HEK293 (cell line): Measurements from ENCODE around the gene SLC41A1.

ENCODE experiments used
- ATF2 ChIP-seq: fragments of 450-650 bp; formaldehyde crosslinking; IDR thresholded peaks from 2 replicates; pipeline ENCODE4 v1.5.1; 2016; ENCODE audit warnings: missing biosample characterization, missing genetic modification characterization, low read depth
- BCL11A ChIP-seq: fragments of 450-650 bp; formaldehyde crosslinking; IDR thresholded peaks from 2 replicates; pipeline ENCODE4 v1.5.1; 2016; ENCODE audit warnings: low read depth, missing biosample characterization, missing genetic modification characterization
- KLF8 ChIP-seq: fragments of 450-650 bp; formaldehyde crosslinking; IDR thresholded peaks from 2 replicates; pipeline ENCODE4 v1.5.1; 2016; ENCODE audit warnings: missing biosample characterization, missing genetic modification characterization
- PATZ1 ChIP-seq: fragments of 450-650 bp; formaldehyde crosslinking; IDR thresholded peaks from 2 replicates; pipeline ENCODE4 v1.5.1; 2016; ENCODE audit warnings: missing biosample characterization, missing genetic modification characterization
- PRDM4 ChIP-seq: fragments of 450-650 bp; formaldehyde crosslinking; IDR thresholded peaks from 2 replicates; pipeline ENCODE4 v1.5.1; 2017; ENCODE audit warnings: missing biosample characterization, missing genetic modification characterization
- SCRT2 ChIP-seq: fragments of 450-650 bp; formaldehyde crosslinking; IDR thresholded peaks from 2 replicates; pipeline ENCODE4 v1.5.1; 2016; ENCODE audit warnings: missing biosample characterization, missing genetic modification characterization
- ZBTB26 ChIP-seq: fragments of 450-650 bp; formaldehyde crosslinking; optimal IDR thresholded peaks from 2 replicates; pipeline ENCODE3; 2016; ENCODE audit warnings: missing biosample characterization, mild to moderate bottlenecking, missing genetic modification characterization
- ZBTB7A ChIP-seq: fragments of 450-650 bp; formaldehyde crosslinking; IDR thresholded peaks from 2 replicates; pipeline ENCODE4 v1.5.1; 2016; ENCODE audit warnings: low read depth, missing biosample characterization, missing genetic modification characterization
- ZBTB8A ChIP-seq: fragments of 450-650 bp; formaldehyde crosslinking; IDR thresholded peaks from 2 replicates; pipeline ENCODE4 v1.5.1; 2016; ENCODE audit warnings: missing biosample characterization, missing genetic modification characterization
- ZFP69B ChIP-seq: fragments of 450-650 bp; formaldehyde crosslinking; IDR thresholded peaks from 2 replicates; pipeline ENCODE4 v1.5.1; 2016; ENCODE audit warnings: missing biosample characterization, missing genetic modification characterization
- ZNF223 ChIP-seq: fragments of 450-650 bp; formaldehyde crosslinking; IDR thresholded peaks from 2 replicates; pipeline ENCODE4 v1.5.1; 2016; ENCODE audit warnings: missing biosample characterization, missing genetic modification characterization
- ZNF362 ChIP-seq: fragments of 450-650 bp; formaldehyde crosslinking; IDR thresholded peaks from 2 replicates; pipeline ENCODE4 v1.5.1; 2016; ENCODE audit warnings: missing biosample characterization, missing genetic modification characterization
- ZNF398 ChIP-seq: fragments of 450-650 bp; formaldehyde crosslinking; IDR thresholded peaks from 2 replicates; pipeline ENCODE4 v1.5.1; 2017; ENCODE audit warnings: missing biosample characterization, missing genetic modification characterization
- ZNF501 ChIP-seq: fragments of 450-650 bp; formaldehyde crosslinking; IDR thresholded peaks from 2 replicates; pipeline ENCODE4 v1.5.1; 2016; ENCODE audit warnings: missing biosample characterization, missing genetic modification characterization
- ZNF518A ChIP-seq: fragments of 450-650 bp; formaldehyde crosslinking; conservative IDR thresholded peaks from 2 replicates; pipeline ENCODE4 v1.5.1; 2016; ENCODE audit warnings: low read depth, missing biosample characterization, missing genetic modification characterization
- ZNF561 ChIP-seq: fragments of 450-650 bp; IDR thresholded peaks from 2 replicates; pipeline ENCODE4 v1.5.1; 2018; ENCODE audit warnings: missing biosample characterization, missing genetic modification characterization, borderline replicate concordance
- ZNF610 ChIP-seq: fragments of 450-650 bp; formaldehyde crosslinking; IDR thresholded peaks from 2 replicates; pipeline ENCODE4 v1.5.1; 2016; ENCODE audit warnings: missing biosample characterization, missing genetic modification characterization, borderline replicate concordance
- ZNF626 ChIP-seq: fragments of 450-650 bp; sonication (Bioruptor Pico); formaldehyde crosslinking; IDR thresholded peaks from 2 replicates; pipeline ENCODE4 v1.5.1; 2018; ENCODE audit warnings: missing biosample characterization, missing genetic modification characterization, inconsistent platforms
- ZNF658 ChIP-seq: fragments of 450-650 bp; formaldehyde crosslinking; IDR thresholded peaks from 2 replicates; pipeline ENCODE4; 2016; ENCODE audit warnings: missing biosample characterization, missing genetic modification characterization
- ZNF664 ChIP-seq: fragments of 450-650 bp; formaldehyde crosslinking; IDR thresholded peaks from 2 replicates; pipeline ENCODE4 v1.5.1; 2016; ENCODE audit warnings: missing biosample characterization, missing genetic modification characterization
- ZNF707 ChIP-seq: fragments of 450-650 bp; formaldehyde crosslinking; IDR thresholded peaks from 2 replicates; pipeline ENCODE4 v1.5.1; 2016; ENCODE audit warnings: missing biosample characterization, missing genetic modification characterization
- ZNF843 ChIP-seq: fragments of 450-650 bp; formaldehyde crosslinking; IDR thresholded peaks from 2 replicates; pipeline ENCODE4 v1.5.1; 2016; ENCODE audit warnings: missing biosample characterization, missing genetic modification characterization
- ZXDB ChIP-seq: fragments of 450-650 bp; formaldehyde crosslinking; IDR thresholded peaks from 2 replicates; pipeline ENCODE4 v1.5.1; 2016; ENCODE audit warnings: missing biosample characterization, missing genetic modification characterization

The SLC41A1 gene

GRCh38 chr1:205812878-205813754, at the start of gene SLC41A1 (continued):
- TF ChIP-seq ZNF561 (tag by site-specific recombination) (no peak; the same call in none of the 2 replicates), PRDM4 (tag by site-specific recombination) (no peak; the same call in 1 of the 2 replicates), ZNF843 (tag by site-specific recombination) (no peak), ZBTB26 (tag by site-specific recombination) (peak; percentile 66), ZNF398 (tag by site-specific recombination) (peak; percentile 40), ZBTB8A (tag by site-specific recombination) (peak; percentile 77), KLF8 (tag by site-specific recombination) (peak; percentile 74), ZNF626 (no peak), ZNF664 (tag by site-specific recombination) (no peak), ZNF610 (tag by site-specific recombination) (no peak), ZNF518A (tag by site-specific recombination) (no peak), ZNF707 (tag by site-specific recombination) (no peak), ZNF223 (tag by site-specific recombination) (no peak), ZNF362 (tag by site-specific recombination) (no peak), BCL11A (tag by site-specific recombination) (0 out of 2 replicates have a peak, but pooled peaks have one; percentile 47), ZXDB (tag by site-specific recombination) (no peak), ZFP69B (tag by site-specific recombination) (peak; percentile 22; the same call in 1 of the 2 replicates), SCRT2 (peak; percentile 43; the same call in 1 of the 2 replicates), ZBTB7A (tag by site-specific recombination) (peak; percentile 39; the same call in 1 of the 2 replicates), ATF2 (tag by site-specific recombination) (no peak), ZNF501 (tag by site-specific recombination) (peak; percentile 85; the same call in 1 of the 2 replicates), ZNF658 (tag by site-specific recombination) (no peak), PATZ1 (tag by site-specific recombination) (peak; percentile 99)
